ENCODE results near the gene FBXO38.

GRCh38 chr5:148438933-148439332 is 55.2 kb downstream of the FBXO38 start:
- TF ChIP-seq ZBTB26 (tag by site-specific recombination; optimal IDR thresholded peaks at IDR 0.05) (no peak), ZNF791 (tag by site-specific recombination; IDR thresholded peaks at IDR 0.05) (no peak), KLF10 (tag by site-specific recombination; IDR thresholded peaks at IDR 0.05) (no peak), ZNF692 (tag by site-specific recombination; IDR thresholded peaks at IDR 0.05) (no peak), ZBTB10 (tag by site-specific recombination; IDR thresholded peaks at IDR 0.05) (no peak), ZNF626 (tag by site-specific recombination; IDR thresholded peaks at IDR 0.05) (no peak), ZNF121 (tag by site-specific recombination; IDR thresholded peaks at IDR 0.05) (no peak), KLF8 (tag by site-specific recombination; IDR thresholded peaks at IDR 0.05) (no peak), YY1 (tag by site-specific recombination; IDR thresholded peaks at IDR 0.05) (no peak), ZNF558 (tag by site-specific recombination; IDR thresholded peaks at IDR 0.05) (no peak), PATZ1 (tag by site-specific recombination; IDR thresholded peaks at IDR 0.05) (no peak), ZNF175 (tag by site-specific recombination; IDR thresholded peaks at IDR 0.05) (no peak)
- TF ChIP-seq, protein P1, sequence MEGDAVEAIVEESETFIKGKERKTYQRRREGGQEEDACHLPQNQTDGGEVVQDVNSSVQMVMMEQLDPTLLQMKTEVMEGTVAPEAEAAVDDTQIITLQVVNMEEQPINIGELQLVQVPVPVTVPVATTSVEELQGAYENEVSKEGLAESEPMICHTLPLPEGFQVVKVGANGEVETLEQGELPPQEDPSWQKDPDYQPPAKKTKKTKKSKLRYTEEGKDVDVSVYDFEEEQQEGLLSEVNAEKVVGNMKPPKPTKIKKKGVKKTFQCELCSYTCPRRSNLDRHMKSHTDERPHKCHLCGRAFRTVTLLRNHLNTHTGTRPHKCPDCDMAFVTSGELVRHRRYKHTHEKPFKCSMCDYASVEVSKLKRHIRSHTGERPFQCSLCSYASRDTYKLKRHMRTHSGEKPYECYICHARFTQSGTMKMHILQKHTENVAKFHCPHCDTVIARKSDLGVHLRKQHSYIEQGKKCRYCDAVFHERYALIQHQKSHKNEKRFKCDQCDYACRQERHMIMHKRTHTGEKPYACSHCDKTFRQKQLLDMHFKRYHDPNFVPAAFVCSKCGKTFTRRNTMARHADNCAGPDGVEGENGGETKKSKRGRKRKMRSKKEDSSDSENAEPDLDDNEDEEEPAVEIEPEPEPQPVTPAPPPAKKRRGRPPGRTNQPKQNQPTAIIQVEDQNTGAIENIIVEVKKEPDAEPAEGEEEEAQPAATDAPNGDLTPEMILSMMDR (tag by site-specific recombination; IDR thresholded peaks at IDR 0.05): no peak
